Measurements from ENCODE around the gene FCN3. TPM values are rescaled to one million over a fixed set of nuclear protein-coding genes. Genes with fewer than 3 reads are reported as not detected.

The FCN3 gene
- total RNA-seq, 4 donors from 2014 or later, result 2.0 to 247 (median 19.1) TPM

DNA sequence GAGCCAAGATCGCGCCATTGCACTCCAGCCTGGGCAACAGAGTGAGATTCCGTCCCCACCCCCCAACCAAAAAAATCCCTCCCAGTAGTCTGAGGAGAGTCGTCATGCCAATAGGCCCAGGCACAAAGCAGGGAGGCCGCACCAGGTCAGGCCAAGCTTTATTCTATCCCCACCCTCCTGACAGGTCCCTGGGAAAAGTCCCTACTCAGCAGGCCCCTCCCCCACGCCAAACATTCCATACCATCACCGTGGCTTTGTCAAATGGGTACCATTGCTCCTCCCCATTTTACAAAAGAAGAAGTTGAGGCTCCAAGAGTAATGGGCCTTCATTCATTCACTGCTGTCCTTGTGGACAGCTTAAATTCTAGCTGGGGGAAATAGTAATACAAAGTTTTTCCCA lies 23.1 kb upstream of the FCN3 start:
- TF ChIP-seq, protein P1, sequence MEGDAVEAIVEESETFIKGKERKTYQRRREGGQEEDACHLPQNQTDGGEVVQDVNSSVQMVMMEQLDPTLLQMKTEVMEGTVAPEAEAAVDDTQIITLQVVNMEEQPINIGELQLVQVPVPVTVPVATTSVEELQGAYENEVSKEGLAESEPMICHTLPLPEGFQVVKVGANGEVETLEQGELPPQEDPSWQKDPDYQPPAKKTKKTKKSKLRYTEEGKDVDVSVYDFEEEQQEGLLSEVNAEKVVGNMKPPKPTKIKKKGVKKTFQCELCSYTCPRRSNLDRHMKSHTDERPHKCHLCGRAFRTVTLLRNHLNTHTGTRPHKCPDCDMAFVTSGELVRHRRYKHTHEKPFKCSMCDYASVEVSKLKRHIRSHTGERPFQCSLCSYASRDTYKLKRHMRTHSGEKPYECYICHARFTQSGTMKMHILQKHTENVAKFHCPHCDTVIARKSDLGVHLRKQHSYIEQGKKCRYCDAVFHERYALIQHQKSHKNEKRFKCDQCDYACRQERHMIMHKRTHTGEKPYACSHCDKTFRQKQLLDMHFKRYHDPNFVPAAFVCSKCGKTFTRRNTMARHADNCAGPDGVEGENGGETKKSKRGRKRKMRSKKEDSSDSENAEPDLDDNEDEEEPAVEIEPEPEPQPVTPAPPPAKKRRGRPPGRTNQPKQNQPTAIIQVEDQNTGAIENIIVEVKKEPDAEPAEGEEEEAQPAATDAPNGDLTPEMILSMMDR (IDR thresholded peaks at IDR 0.05; ENCODE audit: low read depth), result no peak

DNA sequence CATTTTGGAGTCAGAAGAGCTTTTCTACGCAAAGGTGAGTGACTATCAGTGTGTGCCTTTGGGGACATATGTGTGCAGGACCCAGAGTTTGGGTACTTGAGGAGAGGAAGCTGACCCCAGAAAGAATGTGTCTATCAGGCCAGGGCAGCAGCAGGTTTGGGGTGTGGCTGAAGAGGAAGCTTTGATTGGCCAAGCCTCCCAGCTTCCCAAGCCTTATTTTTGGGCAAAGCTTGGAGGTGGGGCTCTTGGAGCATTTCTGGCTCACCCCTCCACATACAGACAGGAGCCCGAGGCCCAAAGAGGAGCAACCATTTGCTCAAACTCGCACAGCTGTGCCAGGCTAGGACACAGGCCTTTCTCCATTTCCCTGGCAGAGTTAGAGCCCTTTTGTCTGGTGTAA lies 22.5 kb upstream of the FCN3 start:
- TF ChIP-seq, protein P1 (IDR thresholded peaks at IDR 0.05; ENCODE audit: low read depth), result no peak

DNA sequence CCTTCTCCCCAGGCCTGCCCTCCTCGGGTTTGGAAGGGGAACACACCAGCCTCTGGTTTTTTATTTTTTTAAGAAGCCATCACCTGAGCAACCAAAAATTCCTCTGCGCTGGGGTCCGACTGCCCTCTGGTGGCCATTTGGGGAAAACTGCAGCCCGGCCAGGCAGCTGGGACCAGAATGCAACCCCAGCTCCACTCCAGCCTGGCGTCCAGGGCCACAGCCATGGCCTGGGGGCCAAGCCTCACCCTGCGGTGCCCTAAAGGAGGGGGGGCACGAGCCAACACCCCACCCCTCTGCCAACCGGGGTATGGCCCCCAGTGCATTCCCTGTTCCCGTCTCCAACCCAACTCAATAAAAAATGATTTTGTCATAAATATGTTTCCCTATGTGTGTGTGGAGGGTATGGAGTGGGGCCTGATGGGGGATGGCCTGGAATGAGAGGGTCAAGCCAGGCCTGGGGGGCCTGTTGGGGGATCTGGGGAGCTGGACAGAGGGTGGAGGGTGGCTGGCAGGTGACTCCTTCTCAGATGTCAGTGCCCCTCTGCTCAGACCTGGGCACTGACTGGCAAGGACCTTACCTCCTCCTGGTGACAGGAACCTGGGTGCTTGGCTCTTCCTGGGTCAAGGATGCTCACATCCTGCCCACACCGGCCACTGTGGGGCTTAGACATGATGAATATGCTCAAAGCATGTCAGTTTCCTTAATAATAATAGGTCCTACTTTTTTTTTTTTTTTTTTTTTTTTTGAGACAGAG lies 21.0 kb upstream of the FCN3 start:
- TF ChIP-seq, protein P1 (IDR thresholded peaks at IDR 0.05; ENCODE audit: low read depth), result no peak

DNA sequence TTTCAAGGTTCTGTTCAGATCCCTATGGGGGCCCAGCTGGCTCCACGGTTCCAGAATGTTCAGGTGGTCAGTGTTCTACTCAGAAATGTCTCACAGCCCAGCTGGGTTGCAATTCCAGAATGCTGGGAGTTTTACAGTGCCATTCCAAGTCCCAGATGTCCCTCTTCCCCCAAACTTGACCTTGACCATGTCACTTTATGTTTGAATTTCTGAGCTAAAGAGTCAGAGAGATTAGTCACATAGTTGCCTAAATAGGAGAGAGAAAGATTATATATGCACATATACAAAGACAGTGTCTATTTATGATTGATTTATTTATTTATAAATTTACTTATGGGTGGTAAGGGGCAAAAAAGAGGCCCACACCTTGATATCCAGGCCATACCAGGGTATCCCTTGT lies 20.3 kb upstream of the FCN3 start:
- TF ChIP-seq, protein P1 (IDR thresholded peaks at IDR 0.05; ENCODE audit: low read depth), result no peak

DNA sequence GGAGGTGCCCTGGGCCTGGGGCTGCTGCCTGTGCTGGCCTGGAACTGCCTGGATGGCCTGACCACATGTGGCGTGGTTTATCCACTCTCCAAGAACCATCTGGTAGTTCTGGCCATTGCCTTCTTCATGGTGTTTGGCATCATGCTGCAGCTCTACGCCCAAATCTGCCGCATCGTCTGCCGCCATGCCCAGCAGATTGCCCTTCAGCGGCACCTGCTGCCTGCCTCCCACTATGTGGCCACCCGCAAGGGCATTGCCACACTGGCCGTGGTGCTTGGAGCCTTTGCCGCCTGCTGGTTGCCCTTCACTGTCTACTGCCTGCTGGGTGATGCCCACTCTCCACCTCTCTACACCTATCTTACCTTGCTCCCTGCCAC lies 19.6 kb upstream of the FCN3 start:
- TF ChIP-seq, protein P1 (IDR thresholded peaks at IDR 0.05; ENCODE audit: low read depth), result no peak

DNA sequence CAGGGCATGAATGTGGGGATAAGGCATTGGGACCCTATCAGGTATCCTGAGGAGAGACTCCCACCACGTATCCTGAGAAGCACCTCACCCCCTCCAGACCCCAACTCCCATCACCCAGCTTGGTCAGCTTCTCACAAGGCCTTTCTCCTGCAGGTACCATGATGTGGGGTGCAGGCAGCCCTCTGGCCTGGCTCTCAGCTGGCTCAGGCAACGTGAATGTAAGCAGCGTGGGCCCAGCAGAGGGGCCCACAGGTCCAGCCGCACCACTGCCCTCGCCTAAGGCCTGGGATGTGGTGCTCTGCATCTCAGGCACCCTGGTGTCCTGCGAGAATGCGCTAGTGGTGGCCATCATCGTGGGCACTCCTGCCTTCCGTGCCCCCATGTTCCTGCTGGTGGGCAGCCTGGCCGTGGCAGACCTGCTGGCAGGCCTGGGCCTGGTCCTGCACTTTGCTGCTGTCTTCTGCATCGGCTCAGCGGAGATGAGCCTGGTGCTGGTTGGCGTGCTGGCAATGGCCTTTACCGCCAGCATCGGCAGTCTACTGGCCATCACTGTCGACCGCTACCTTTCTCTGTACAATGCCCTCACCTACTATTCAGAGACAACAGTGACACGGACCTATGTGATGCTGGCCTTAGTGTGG lies 19.1 kb upstream of the FCN3 start:
- TF ChIP-seq, protein P1 (IDR thresholded peaks at IDR 0.05; ENCODE audit: low read depth), result no peak

DNA sequence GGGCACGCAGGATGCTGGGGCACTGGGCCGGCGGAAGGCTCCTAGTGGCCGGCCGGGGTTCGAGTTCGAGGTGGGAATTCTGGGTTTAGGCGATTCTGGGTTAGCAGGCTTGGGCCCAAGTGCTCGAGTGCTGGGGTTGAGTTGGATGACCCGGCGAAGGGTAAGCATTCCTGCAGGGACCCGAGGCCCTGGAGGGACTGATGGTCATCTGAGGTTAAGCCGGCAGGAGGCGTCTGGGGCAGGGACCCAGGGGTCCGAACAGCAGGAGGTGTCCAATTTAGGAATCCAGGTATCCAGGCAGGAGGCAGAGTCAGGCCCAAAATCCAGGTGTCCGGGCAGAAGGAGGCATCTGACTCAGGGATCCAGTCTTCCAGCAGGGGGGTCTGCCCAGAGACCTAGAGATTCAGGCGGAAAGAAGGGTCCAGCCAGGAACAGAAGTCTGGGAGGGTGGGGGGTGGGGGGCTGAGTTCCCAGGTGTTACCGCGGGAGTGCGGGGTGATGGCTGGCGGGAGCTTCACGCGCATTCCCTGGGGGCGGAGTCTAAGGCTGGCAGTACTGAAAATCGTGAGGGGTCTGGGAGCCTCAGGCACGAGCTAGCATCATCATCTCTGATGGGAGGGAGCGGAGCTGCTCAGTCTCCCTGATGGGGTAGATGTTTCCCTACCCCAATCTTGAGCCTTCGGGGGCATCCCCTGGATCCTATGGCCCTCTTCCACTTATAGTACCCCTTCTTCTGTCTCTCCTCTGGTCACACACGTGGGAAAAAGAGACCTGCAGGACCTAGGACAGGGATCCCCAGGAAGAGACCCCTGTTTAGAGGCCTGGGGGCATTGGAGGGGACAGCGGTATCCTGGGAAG lies 18.4 kb upstream of the FCN3 start:
- TF ChIP-seq, protein P1 (IDR thresholded peaks at IDR 0.05; ENCODE audit: low read depth), result no peak

All from subcutaneous adipose tissue (tissue), 4 donors.